Loucy (cell line): ENCODE results near the gene MGAT5.

Source experiments
- H2AFZ ChIP-seq: fragments of 200-600 bp; sonication (generic); 2 replicates; pipeline ENCODE4 v1.6.0; 2016; ENCODE audit warnings: antibody characterized with exemption, mild to moderate bottlenecking, low read length, moderate library complexity
- H3F3A ChIP-seq: fragments of 200-600 bp; 2 replicates; pipeline ENCODE4 v1.6.0; 2016; ENCODE audit warnings: antibody characterized with exemption, low read depth, mild to moderate bottlenecking
- H3K27me3 ChIP-seq: fragments of 200-600 bp; sonication (generic); 2 replicates; pipeline ENCODE4 v1.6.1; 2014; ENCODE audit warnings: low read length, mild to moderate bottlenecking; ENCODE audit not compliant: insufficient read depth, poor library complexity, severe bottlenecking
- H3K36me3 ChIP-seq: fragments of 200-600 bp; sonication (generic); 2 replicates; pipeline ENCODE4 v1.6.1; 2016; ENCODE audit warnings: low read length; ENCODE audit not compliant: insufficient read depth
- H3K4me1 ChIP-seq: fragments of 200-600 bp; sonication (generic); 2 replicates; pipeline ENCODE4 v1.5.1; 2014; ENCODE audit warnings: low read length, mild to moderate bottlenecking; ENCODE audit not compliant: insufficient read depth, poor library complexity, severe bottlenecking
- H3K4me2 ChIP-seq: fragments of 200-600 bp; sonication (generic); 2 replicates; pipeline ENCODE4 v1.6.0; 2014; ENCODE audit warnings: antibody characterized with exemption, low read length, low read depth, mild to moderate bottlenecking; ENCODE audit not compliant: poor library complexity, severe bottlenecking
- H3K4me3 ChIP-seq: fragments of 200-600 bp; sonication (generic); 2 replicates; pipeline ENCODE4 v1.5.1; 2014; ENCODE audit warnings: low read length, mild to moderate bottlenecking, mixed read lengths; ENCODE audit not compliant: poor library complexity, severe bottlenecking
- H3K79me2 ChIP-seq: fragments of 200-600 bp; sonication (generic); 2 replicates; pipeline ENCODE4 v1.6.1; 2014; ENCODE audit warnings: low read length; ENCODE audit not compliant: insufficient read depth
- H3K9ac ChIP-seq: fragments of 200-600 bp; sonication (generic); 2 replicates; pipeline ENCODE4 v1.6.0; 2014; ENCODE audit warnings: mild to moderate bottlenecking, low read depth, low read length, moderate library complexity; ENCODE audit not compliant: poor library complexity, severe bottlenecking
- H3K9me2 ChIP-seq: fragments of 200-600 bp; sonication (generic); replicated peaks from 2 replicates; pipeline ENCODE4 v1.6.1; 2016; ENCODE audit warnings: low read depth, low read length, mixed read lengths
- H3K9me3 ChIP-seq: fragments of 200-600 bp; sonication (generic); 2 replicates; pipeline ENCODE4 v1.6.1; 2014; ENCODE audit warnings: mild to moderate bottlenecking, antibody characterized with exemption, low read length, low read depth; ENCODE audit not compliant: insufficient read depth
- H4K20me1 ChIP-seq: fragments of 200-600 bp; sonication (generic); 2 replicates; pipeline ENCODE4 v1.6.0; 2014; ENCODE audit warnings: antibody characterized with exemption, low read length, mild to moderate bottlenecking; ENCODE audit not compliant: insufficient read depth, poor library complexity, severe bottlenecking
- CTCF ChIP-seq: fragments of 200-600 bp; sonication (generic); conservative IDR thresholded peaks from 2 replicates; pipeline ENCODE4 v1.5.1; 2014; ENCODE audit warnings: mild to moderate bottlenecking, antibody characterized with exemption, low read length
- EZH2phosphoT487 ChIP-seq: fragments of 200-600 bp; IDR thresholded peaks from 2 replicates; pipeline ENCODE4 v1.6.1; 2018; ENCODE audit warnings: antibody characterized with exemption, mild to moderate bottlenecking, moderate library complexity, borderline replicate concordance

MGAT5 gene

GRCh38 chr2:134327367-134327766 lies 73.5 kb downstream of the MGAT5 start:
- H3K36me3 ChIP-seq: peaks cover 13% of the 10 kb centered on the region; the same call in 1 of the 2 replicates
- peaks cover 6% of the 10 kb centered on the region; the same call in 1 of the 2 replicates for H3K9me3 ChIP-seq

GRCh38 chr2:134331081-134331480 lies 77.2 kb downstream of the MGAT5 start:
- Histone ChIP-seq H3K4me2 (no peak overlapping the region), H3K9me3 (peaks cover 6% of the 10 kb centered on the region; the same call in 1 of the 2 replicates), H3K27me3 (no peaks in the 10 kb centered on the region), H4K20me1 (no peaks in the 10 kb centered on the region), H3K36me3 (peaks cover 15% of the 10 kb centered on the region; the same call in 1 of the 2 replicates), H3K9ac (no peak overlapping the region), H3K79me2 (no peaks in the 10 kb centered on the region; the same call in 1 of the 2 replicates), H2AFZ (no peak overlapping the region), H3F3A (no peaks in the 10 kb centered on the region), H3K9me2 (no peaks in the 10 kb centered on the region), H3K4me1 (peaks cover 10% of the 10 kb centered on the region), H3K4me3 (no peak overlapping the region)
- TF ChIP-seq CTCF: no peak
- no peak for TF ChIP-seq EZH2phosphoT487

More at GRCh38 chr2:134327367-134327766, 73.5 kb downstream of the MGAT5 start:
- no peaks in the 10 kb centered on the region for H4K20me1 ChIP-seq
- no peak overlapping the region for H3K9ac ChIP-seq
- peaks cover 37% of the 10 kb centered on the region for H3K4me1 ChIP-seq
- no peaks in the 10 kb centered on the region for H3F3A ChIP-seq
- TF ChIP-seq CTCF: no peak
- TF ChIP-seq EZH2phosphoT487: no peak
- no peak overlapping the region for H2AFZ ChIP-seq
- no peaks in the 10 kb centered on the region for H3K9me2 ChIP-seq
- no peak overlapping the region for H3K4me3 ChIP-seq
- H3K4me2 ChIP-seq: no peak overlapping the region
- peaks cover 15% of the 10 kb centered on the region for H3K79me2 ChIP-seq
- H3K27me3 ChIP-seq: no peaks in the 10 kb centered on the region

GRCh38 chr2:134333646-134334189 lies 79.8 kb downstream of the MGAT5 start:
- H4K20me1 ChIP-seq: no peaks in the 10 kb centered on the region
- H3K4me3 ChIP-seq: no peak overlapping the region
- H3K79me2 ChIP-seq: no peaks in the 10 kb centered on the region; the same call in 1 of the 2 replicates
- H3K36me3 ChIP-seq: peaks cover 22% of the 10 kb centered on the region; the same call in 1 of the 2 replicates
- H3K4me1 ChIP-seq: no peaks in the 10 kb centered on the region
- no peak overlapping the region for H2AFZ ChIP-seq
- H3K9me2 ChIP-seq: no peaks in the 10 kb centered on the region
- TF ChIP-seq CTCF: no peak
- no peak for TF ChIP-seq EZH2phosphoT487
- H3K4me2 ChIP-seq: no peak overlapping the region
- no peak overlapping the region for H3K9ac ChIP-seq
- H3F3A ChIP-seq: no peaks in the 10 kb centered on the region
- H3K9me3 ChIP-seq: peaks cover 6% of the 10 kb centered on the region; the same call in 1 of the 2 replicates
- H3K27me3 ChIP-seq: no peaks in the 10 kb centered on the region
